Right ventricle myocardium inferior (tissue), 1 donor: ENCODE measurements around the gene C22orf23. TPM values are rescaled to one million over a fixed set of nuclear protein-coding genes. Genes with fewer than 3 reads are reported as not detected.

ENCODE experiments used
- ATAC-seq: fragments of 200-7000 bp; cut with Tn5 transposase; one replicate; pipeline ENCODE4 v1.9.1; 2020; ENCODE audit warnings: mild to moderate bottlenecking, moderate library complexity
- DNase-seq: peaks from one replicate; pipeline ENCODE4 v3.0.0; 2021; ENCODE audit errors: missing footprints
- intact Hi-C: fragments of 100-400 bp; cut with DNase I; formaldehyde crosslinking; loops from one replicate; pipeline ENCODE4 v1.11.0; 2022
- total RNA-seq: library from RNA; stranded (reverse); fragmentation: NEBNext Ultra II Directional; extraction: Animal tissue kit (Norgen Biotek cat#: 25700); gene quantifications from one replicate; pipeline ENCODE4 v1.2.1, GENCODE V29; 2021
- donor health status: DM: no; HTN: yes; CAD: no; lungs with severe emphysema.

C22orf23 gene
- total RNA-seq, 1 donor from 2014 or later, result 0.68 TPM

DNA sequence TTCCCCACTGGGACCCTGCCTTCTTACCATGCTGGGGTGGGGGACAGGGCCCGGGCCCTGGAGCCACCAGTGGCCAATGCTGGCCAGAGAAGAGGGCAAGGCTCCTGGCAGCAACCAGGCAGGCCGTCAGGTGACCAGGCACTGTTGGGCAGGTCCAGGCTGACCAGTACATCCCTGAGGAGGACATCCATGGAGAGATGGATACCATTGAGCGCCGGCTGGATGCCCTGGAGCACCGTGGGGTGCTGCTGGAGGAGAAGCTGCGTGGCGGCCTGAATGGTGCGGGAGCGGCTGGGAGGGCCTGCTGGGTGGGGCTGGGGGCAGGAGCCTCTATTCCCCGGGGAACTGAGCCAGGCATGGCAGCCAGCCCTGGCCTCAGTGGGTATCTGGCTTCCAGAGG lies 21.0 kb downstream of the C22orf23 start:
- DNase-seq, result no peak
- no peak for ATAC-seq
- intact Hi-C loops, result loop anchor here (1.0 kb wide), 1 partner anchor 44 kb away; no protein-coding TSS in a partner anchor

DNA sequence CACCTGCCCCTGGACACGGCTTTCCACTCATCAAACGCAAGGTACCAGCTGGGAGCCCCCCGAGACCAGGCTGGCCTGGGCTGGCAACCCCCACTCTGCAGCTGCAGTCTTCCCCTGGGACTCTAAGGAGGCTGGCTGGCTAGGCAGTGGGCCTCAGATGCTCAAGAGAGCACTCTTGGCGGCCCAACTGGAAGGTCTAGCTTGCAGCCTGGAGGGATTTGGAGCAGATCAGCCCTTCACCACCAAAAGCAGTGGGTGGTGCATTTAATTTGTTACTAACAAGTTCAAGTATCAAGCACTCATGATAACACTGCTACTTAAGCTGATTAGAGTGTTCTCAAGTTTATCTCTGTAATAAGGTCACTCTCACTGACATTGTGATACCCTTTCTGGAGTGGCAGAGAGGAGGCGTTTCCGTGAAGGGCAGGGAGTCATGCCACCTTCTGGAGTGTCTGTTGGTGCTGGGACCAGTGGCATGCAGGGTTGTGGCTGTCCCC lies 21.5 kb downstream of the C22orf23 start:
- ATAC-seq, result no peak
- peak; percentile 37 for DNase-seq
- intact Hi-C loops, result loop anchor here (1.0 kb wide), 1 partner anchor 44 kb away; no protein-coding TSS in a partner anchor

DNA sequence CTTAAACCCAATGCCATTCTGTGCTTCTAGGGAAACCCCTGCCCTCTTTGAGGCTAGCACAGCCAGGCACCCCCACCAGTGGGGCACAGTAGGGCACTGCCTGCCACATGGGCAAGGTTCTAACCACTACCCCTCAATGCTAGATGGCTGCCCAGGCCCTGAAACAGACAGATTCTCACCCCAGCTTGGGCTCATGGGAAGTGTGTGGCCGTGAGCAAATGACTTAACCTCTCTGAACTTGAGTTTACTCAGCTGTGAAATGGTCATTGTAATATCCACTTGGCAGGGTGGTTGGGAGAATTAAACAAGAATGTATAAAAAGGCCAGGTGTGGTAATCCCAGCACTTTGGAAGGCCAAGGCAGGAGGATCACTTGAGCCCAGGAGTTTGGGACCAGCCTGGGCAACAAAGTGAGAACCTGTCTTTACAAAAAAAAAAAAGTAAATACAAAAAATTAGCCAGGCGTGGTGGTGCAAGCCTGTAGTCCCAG lies 22.4 kb downstream of the C22orf23 start:
- ATAC-seq (no peak), DNase-seq (peak; percentile 57)
- intact Hi-C loops, result no loop called here

DNA sequence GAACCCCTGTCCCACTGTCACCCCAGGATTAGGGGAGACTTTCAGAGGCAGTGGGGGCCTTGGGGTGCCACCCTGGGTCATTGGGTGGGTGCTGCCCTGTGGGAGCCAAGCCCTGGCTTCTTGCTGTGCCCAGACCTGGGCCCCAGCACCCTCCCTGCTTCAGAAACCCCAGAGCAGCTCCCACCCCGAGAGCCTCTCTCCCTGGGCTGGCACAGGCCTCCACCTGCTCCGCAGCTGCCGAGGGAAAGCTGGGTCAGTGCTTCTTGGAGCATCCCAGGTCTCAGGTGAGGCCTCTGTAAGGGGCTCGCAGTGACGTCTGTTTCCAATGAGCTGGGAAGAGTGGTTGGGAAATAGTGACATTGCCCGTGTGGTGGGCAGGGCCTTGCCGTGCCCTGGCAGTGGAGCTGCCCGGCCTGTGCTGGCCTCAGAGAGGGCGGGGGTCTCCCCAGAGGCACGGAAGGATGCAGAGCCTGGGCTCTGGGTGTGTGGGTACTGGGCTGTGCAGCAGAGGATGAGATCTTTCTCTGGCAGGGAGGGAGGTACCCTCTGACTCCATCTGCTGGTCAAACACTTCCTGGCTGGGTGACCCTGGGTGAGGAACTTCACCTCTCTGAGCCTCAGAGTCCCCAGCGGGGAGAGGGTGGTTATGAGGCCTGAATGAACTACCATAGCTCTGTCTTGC lies 23.0 kb downstream of the C22orf23 start:
- ATAC-seq, result no peak
- no peak for DNase-seq
- intact Hi-C loops, result no loop called here

DNA sequence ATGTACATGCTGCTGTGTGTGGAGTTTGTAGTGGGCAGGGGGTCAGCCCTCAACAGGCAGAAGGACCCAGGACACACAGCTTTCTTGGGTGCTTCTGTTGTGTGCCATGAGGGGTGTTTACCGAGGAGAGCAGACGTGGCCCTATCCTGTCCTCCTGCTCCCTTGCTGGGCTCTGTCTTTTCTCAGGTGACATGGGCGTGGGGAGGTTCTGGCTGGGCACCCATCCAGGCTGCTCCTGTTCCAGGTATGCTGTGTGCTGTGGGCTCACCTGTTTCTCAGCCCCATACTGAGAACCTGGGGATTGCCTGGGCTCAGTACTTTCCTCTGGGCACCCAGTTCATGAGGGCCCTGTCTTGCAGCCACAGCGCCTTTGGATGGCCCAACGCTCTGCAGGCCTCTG lies 24.0 kb downstream of the C22orf23 start:
- DNase-seq (no peak), ATAC-seq (no peak)
- intact Hi-C loops, result no loop called here

DNA sequence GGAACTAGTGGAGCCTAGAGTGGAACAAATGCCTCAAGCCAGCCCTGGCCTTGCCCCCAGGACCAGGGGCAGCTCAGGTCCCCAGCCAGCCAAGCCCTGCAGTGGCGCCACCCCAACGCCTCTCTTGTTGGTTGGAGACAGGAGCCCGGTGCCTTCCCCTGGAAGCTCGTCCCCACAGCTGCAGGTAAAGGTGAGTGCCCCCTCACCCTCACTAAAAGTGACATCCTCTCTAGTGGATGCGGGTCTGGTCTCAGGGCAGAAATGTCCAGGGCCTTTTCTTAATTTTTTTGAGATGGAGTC lies 25.8 kb downstream of the C22orf23 start:
- DNase-seq, result peak; percentile 30
- intact Hi-C loops, result no loop called here
- ATAC-seq, result no peak

DNA sequence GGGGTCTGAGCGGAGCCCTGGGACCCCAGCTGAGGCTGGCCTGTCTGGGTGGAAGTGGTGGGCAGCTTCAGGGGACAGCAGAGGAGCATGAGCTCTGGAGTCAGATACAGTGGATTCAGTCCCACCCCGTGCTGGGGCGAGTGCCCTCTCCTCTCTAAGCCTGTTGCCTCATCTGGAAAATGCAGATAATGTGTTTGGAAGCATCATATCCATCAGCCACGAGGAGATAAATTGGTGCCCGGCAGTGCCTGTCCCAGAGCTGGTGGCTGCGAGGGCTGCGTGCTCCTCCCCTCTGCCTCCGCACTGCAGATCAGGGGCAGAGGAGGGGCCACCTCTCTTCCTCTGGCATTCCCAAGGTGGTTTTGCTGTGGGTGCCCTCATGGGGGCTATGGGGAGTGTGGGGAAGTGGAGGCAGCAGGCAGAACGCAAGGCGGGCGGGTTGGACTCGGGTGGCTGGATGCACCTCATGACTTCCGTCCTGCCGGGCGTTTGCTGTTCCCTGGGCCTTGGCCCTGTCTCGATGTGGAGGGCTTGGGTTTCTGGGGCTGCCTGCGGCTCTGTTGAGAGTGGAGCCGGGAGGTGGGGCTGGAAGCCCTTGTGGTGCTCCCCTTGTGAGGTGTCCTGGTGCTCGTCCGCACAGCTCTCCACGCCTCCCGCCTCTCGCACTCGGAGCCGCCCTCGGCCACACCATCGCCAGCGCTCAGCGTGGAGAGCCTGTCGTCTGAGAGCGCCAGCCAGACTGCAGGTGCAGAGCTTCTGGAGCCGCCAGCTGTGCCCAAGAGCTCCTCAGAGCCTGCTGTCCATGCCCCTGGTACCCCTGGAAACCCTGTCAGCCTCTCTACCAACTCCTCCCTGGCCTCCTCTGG lies 26.4 kb downstream of the C22orf23 start:
- ATAC-seq (no peak), DNase-seq (no peak)
- intact Hi-C loops, result no loop called here

DNA sequence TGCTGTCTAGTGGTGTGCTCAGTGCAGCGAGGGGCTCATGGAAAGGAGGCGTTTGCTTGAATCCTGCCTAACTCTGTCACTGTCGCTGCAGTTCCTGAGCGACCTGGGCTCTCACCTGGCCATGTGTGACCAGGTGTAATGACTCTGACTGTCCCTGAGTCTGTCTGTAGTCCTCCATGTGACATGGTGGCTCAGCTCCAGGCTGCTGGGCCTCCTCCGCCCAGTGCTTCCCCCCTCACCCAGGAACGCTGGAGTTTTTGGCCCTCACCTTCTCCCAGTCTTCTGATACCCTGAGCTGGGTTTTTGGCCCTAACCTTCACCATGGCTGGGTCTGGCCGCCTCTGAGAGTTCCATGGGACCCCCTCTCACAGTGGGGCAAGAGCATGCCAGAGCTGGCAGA lies 27.0 kb downstream of the C22orf23 start:
- no peak for ATAC-seq
- DNase-seq, result no peak
- intact Hi-C loops, result no loop called here

DNA sequence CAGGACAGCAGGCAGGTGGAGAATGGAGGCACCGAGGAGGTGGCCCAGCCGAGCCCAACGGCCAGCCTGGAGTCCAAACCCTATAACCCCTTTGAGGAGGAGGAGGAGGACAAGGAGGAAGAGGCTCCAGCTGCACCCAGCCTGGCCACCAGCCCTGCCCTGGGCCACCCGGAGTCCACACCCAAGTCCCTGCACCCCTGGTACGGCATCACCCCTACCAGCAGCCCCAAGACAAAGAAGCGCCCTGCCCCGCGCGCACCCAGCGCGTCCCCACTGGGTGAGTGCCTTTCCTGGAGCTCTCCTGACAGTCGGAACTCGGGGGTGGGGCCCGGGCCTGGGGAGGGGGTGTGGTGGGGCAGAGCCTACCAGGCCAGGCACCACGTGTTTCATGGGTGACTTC lies 27.6 kb downstream of the C22orf23 start:
- peak; percentile 11 for DNase-seq
- ATAC-seq, result no peak
- intact Hi-C loops, result no loop called here

DNA sequence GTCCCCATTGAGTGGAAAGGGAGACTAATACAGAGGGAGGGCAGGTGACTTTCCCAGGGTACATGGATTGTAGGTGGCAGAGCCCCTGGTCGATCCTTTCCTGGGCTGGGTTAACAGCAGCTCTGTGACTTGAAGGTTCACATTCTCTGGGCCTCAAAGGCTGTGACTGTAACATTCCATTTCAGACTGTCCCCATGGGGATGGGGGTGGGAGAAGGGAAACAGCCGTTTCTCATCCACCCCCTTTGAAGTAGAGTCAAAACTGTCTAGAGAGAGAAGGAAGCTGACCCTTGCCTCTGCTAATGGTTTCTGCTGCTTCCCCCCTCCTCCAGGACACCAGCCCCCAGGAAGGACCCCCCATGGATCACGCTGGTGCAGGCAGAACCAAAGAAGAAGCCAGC lies 28.1 kb downstream of the C22orf23 start:
- intact Hi-C loops, result no loop called here
- DNase-seq, result no peak
- ATAC-seq, result no peak

DNA sequence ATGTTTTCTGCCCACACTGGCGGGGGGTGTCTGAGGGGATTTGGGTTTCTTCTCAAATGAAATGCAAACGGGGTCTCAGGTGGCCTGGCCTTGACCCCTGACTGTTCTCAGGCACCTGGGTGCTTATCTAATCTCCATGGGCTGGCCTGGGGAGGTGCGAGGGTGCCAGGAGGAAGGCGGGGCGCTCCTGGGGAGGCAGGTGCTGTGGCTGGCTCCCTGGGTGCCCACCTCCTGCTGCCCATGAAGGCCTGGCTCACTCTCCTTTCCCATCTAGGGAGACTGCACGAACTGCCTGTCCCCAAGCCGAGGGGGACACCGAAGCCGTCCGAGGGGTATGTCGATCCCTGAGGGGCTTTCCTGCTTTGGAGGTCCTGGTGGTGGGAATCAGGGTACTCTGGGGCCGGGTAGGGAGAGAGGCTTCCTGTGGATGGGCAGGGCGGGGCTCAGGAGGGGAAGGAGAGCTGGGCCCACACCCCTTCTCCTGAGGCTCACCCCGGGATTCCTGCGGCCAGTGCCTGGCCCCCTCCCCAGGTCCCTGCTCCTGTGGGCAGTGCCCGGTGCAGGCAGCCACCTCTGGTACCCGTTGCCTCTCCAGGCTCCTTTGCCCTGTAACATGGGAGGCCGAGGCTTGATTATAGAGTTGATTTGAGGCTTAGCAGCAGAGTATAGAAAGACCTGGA lies 28.9 kb downstream of the C22orf23 start:
- DNase-seq (peak; percentile 54), ATAC-seq (no peak)
- intact Hi-C loops, result no loop called here

DNA sequence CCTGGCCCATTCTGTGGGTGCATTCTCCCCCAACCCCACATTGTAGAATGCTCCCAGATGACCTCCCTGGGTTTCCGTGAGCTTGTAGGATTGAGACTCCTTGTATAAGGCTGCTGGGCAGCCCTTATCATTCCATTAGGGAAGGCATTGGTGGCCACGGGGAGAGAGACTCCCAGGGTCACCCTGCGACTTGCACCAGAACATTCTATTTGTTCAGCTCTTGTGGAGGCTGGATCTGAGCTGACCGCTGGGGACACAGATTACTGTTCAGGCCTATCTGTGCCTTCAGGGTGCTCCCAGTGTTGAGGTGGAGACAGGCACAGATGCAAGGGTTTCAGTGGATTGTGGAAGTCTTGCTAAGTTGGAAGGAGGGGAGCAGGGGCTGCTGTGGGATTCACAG lies 29.5 kb downstream of the C22orf23 start:
- intact Hi-C loops, result no loop called here
- ATAC-seq, result no peak

DNA sequence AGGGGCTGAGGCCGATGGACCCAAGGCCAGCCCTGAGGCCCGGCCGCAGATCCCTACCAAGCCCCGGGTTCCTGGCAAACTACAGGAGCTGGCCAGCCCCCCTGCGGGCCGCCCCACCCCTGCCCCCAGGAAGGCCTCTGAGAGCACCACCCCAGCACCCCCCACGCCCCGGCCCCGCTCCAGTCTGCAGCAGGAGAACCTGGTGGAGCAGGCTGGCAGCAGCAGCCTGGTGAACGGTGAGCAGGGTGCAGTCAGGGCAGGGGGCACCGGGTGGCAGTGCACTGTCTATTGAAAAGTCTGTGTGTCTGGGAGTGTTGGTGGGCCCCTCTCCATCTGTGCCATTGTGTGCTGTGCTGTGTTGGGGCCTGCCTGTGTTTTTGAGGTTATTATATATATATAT lies 31.2 kb downstream of the C22orf23 start:
- DNase-seq, result no peak
- ATAC-seq, result no peak
- intact Hi-C loops, result no loop called here

More for the DNA sequence above, 29.5 kb downstream of the C22orf23 start:
- no peak for DNase-seq

DNA sequence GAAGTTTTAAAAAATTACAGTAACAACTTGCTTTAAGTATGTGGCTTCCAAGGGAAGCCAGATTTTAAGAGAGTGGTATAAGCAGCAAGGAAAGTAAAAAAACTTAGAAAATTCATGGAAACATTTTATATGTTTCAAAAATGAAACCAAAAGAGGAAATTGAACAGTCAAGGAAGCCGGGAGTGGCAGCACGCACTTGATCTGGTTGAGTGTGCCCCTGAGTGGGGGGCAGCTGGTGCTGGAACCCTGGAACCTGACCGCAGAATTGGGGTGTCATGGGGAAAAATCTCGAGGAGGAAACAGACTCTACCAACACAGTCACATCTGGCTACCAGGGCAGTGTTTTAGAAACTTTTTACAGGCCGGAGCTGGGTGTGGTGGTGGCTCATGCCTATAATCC lies 33.3 kb downstream of the C22orf23 start:
- intact Hi-C loops, result no loop called here
- DNase-seq, result no peak
- ATAC-seq, result no peak

DNA sequence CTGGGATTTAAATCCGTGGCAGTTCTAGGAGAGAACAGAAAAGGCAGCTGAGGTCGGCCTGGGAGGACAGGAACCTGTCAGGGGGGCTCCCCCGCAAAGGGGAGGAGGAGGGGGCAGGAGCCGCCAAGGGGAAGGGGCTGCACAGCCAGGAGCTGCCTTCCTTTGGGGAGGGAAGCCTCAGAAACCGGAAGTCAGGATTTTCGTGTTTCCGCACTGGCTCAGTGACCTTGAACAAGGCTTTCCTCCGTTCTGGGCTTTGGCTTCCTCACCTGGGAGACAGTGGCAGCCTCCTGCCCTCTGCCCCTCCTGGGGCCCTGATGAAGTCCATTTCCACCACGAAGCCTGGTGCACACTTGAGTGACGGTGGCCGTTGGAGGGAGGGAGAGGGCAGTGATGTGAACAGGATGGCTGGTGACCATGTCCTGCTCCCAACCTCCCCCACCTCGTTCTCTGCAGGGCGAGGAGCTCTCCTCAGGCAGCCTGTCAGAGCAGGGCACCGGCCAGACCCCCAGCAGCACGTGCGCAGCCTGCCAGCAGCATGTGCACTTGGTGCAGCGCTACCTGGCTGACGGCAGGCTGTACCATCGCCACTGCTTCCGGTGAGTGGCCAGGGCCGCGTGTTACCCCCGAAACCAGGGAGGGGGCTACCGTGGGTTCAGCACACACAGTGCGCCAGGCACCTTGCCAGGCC lies 34.7 kb downstream of the C22orf23 start:
- ATAC-seq (peak; percentile 15), DNase-seq (no peak)
- intact Hi-C loops, result no loop called here

DNA sequence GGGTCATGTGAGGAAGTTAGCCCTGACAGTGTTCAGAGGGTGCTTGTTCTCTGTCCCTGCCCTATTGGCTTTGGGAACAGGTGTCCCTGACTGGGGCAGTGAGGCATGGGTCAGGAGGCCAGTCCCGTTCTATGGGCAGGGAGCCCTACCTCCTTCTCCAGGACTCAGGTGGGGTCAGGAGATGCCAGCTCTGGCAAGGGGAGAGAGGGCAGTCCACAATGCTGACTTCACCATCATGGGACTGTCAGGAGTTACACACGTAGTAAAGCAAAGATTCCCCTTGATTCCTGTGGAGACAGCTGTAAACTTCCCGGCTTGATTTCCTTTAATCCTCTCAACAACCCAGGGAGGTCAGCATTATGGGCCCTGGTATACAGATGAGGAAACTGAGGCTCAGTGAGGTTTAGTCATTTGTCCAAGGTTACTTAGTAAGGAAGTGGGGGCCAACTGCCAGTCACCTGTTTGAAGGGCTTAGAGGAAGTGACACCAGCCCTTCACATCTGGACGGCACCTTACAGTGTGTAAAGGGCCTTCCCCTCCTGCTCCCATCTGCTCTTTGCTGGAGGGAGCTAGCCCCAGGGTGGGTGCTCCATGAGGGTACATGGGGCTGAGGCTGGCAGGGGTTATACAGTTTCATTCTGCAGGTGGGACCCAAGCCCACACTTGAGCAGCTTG lies 35.4 kb downstream of the C22orf23 start:
- DNase-seq, result no peak
- ATAC-seq, result no peak

DNA sequence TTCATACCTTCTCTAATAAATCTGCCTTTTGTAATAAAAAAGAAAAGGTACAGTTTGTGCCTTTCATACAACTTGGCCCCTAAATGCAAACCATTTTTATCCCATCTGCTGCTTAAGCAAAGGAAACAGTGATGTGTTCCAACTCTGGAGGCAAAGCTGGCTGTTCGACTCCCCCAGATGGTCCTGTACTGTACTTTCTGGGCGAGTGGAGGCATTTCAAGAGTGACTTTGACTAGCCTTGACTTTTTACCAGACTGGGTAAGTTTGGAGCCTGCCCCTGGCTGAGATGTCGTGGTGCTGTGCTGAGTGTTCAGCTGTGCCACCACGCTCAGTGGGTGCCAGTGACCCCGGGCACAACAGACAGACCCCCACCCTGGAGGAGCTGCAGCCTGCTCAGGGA lies 37.1 kb downstream of the C22orf23 start:
- no peak for DNase-seq
- intact Hi-C loops, result no loop called here
- ATAC-seq, result no peak

More for the DNA sequence above, 35.4 kb downstream of the C22orf23 start:
- intact Hi-C loops, result no loop called here

DNA sequence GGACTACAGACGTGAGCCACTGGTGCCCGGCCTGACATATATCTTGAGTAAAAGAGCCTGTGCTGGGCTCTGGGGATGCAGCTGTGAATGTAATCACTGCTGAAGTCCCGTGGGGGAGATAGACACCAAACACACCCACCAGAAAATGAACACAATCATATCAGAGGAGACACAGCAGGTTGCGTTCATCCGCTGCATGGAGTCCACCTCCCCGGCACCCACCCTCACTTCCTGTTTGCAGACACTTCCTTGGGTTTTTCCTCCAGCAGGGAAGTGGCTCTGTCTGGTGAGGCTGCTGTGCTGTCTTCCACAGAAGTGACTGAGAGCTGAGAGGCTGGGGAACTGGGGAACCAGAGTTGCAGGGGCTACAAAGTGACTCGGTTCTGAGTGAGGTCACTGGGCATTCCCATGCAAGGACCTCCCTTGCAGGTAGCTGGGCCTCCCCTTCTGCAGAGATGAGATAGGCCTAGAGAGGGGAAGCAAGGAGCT lies 40.1 kb downstream of the C22orf23 start:
- DNase-seq (peak; percentile 37), ATAC-seq (peak; percentile 22)
- intact Hi-C loops, result no loop called here
